GM19238 (cell line): Measurements from ENCODE around the gene CTXN1.
"Not testable (repeated sequence)": the region's sequence is repeated elsewhere in the genome, so short reads cannot be mapped to it uniquely, and the experiment has no call there.

Experiments used
- DNase-seq: peaks from one replicate; pipeline ENCODE4 v3.0.0; 2011; ENCODE audit warnings: low spot score; ENCODE audit not compliant: insufficient read length

CTXN1 gene

DNA sequence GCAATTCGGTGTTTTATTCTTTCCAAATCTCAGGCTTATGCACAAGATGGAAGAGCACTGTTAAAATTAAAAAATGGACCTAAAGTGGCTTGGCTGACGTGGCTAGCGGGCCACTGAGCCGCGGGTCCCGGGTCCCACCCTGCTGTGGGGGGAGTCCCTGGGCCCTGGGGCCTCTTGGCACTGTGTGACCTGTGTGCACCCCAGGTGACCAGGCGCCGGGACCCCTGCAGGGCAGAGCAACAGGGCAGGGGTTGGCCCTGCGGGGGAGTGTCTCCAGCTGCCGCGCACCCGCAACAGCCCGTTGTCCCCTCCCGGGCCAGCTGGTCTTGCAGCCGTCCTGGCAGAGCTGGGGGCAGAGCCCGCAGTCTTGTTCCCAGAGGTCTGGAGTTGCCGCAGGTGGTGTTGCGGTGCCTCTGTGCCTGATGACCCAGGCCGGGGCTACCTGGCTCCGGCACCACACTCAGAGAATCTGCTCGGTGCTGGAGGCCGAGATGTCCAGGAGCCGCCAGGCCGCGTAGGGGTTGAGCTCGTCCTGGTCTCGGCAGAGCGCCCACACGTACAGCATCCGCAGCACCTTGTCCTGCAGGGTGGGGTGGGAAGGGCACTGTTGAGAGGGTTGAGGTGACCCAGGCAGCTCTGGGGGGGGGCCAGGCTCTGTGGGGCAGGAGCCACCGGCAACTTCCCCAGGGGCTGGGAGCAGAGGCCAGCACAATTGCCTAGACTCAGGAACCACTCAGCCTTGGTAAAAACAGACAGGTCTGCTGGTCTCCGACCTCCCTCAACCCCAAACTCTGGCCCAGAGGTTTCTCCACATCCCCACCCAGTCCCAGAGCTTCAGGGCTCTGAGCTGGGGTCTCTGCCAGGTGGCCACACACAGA is 1.0 kb upstream of the CTXN1 start:
- no peak for DNase-seq

DNA sequence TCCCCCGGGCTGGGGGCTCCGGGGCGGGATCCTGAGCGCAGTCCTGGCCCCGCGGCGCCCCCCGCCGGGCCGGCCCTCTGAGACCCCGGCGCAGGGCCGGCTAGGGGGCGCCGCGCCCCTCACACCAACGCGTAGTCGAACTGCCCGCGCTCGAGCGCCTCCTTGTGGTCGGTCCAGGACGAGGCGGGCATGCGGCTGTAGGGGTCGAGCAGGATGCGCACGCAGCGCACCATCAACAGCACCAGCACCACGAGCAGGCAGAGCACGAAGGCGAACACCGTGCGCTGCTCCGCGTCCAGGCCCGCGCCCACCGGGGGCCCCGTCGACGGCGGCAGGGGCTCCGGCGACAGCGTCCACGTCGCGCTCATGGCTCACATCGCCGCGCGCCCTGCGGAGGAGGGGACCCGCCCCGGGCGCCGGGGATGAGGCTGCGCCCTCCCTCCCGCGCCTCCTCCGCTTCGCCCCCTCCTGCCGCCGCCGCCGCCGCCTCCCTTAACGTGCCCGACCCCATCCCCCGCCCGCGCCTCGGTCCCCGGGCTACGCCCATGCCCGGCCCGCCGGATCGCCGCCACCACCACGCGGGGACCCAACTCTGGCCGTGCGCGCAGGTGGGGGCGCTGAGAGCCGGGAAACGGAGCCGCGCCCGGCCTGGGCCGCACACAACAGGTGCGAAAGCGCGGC is 624 bp downstream of the CTXN1 start:
- peak; percentile 92 for DNase-seq

DNA sequence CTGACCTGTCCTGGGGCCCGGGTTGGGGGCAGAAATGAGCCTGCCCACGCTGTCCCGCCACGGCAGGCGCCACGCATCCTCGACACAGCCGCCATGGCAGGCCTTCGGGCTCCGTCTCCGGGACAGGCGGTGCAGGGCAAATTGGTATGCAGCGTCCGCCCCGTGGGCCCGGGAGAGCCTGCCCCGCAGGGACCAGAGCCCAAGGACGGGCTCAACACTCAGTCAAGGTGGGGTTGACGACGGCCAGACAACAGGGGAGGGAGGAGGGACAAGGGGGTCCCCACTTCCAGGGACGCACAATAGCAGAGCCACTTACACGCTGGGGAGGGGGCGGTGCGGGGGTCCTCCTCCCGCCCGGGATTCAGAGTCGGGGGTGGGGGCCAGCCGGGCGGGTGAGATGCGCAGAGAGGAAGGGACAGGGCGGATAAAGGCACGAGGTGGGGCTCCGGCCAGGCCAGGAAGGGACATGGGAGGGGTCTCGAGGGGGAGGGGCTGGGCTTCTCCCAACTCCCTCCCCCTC is 1.2 kb downstream of the CTXN1 start:
- no peak for DNase-seq

DNA sequence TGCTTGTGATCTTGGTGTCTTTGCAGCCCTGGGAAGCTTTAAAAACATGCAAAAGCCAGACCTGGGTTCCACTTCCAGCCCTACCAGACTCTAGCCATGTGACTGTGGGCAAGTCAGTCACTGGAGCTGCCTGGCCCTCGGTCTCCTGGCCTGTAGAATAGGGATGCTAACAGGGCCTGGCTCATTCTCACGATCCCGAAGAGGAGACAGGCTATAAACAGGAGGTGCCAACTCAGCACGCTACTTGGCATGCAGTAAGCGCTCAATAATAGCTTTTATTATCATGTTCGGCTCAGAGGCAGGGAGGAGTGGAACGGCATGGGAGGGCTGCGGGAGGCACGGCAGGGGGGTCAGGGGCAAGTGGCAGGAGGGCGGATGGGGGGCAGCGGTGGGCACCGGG is 1.7 kb downstream of the CTXN1 start:
- DNase-seq, result no peak

DNA sequence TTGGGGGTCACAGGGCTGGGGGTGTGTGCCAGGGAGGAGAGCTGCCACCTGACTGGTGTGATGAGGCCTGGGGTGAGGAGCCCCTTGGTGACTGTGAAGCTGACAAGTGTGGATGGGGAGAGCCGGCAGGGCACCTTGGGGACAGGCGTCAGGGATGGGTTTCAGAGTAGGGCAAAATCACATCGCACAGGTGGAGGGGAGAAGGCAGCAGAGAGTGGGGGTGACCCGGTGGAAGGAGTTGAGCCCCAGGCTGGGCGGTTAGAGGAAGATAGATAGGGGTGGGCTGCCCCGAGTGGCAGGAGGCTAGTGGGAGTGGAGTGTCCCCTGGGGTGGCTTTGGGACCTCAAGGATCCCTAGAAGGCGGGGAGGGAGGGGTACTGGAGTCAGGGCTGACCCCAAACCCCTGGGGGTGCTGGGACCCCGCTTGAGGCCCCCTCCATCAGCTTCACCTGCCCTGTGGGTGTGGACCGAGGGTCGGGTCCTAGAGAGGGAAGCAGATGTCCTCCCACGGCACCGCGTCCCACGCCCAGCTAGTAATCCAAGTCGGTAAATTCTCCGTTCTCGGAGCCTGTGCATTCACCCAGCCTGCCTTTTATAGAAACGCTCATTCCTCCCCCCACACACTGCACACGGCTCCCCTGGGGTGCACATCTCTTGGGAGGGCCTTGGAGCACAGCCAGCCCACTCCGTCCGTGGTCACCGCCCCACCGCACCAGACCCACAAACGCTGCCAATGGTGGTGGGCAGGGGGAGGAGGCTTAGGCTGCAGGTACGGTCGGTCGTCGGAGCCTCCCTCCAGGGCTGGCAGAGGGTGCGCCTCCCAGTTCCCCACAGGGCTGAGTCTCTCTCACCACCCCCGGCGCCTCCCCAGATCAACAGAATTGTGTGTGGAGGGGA is 2.4 kb downstream of the CTXN1 start:
- DNase-seq, result no peak

DNA sequence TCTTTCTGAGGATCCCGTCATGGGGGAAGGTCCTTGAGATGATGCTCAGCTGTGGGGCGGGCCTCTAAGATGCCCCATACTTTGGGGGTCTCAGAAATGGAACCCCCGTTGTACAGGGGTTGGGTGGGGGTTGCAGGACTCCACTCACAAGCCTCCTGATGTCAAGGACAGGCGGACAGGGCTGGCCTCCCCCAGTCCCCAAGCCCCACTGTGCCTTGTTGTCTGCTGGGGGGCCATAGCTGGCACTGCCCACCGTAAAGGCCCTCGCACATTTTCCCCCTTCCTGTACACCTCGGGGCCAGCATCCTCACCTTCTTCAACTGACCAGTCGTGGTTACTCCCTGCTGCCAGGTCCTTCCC is 3.1 kb downstream of the CTXN1 start:
- no peak for DNase-seq

DNA sequence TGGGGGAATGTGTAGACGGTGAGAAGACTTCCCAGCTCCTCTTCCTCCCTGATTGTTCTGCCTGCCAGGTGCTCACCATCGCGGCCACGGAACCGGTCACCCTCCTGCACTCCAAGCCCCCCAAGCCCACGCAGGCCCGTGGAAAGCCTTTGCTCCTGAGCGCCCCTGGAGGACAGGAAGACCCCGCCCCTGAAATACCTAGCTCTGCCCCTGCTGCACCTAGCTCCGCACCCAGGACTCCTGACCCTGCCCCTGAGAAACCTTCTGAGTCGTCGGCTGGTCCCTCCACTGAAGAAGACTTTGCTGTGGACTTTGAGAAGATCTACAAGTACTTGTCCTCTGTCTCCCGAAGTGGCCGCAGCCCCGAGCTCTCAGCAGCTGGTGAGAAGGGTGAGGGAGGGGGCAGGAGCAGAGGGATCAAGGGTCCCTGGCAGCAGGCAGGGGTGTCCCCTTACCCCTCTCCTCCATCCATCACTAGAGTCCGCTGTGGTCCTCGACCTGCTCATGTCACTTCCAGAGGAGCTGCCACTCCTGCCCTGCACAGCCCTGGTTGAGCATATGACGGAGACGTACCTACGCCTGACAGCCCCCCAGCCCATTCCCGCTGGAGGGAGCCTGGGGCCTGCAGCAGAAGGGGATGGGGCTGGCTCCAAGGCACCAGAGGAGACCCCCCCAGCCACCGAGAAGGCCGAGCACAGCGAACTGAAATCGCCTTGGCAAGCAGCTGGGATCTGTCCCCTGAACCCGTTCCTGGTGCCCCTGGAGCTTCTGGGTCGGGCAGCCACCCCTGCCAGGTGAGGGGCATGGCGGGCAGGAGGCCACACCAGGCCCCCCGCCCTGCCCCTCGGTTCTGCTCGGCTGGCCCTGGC is 3.7 kb downstream of the CTXN1 start:
- no peak for DNase-seq

DNA sequence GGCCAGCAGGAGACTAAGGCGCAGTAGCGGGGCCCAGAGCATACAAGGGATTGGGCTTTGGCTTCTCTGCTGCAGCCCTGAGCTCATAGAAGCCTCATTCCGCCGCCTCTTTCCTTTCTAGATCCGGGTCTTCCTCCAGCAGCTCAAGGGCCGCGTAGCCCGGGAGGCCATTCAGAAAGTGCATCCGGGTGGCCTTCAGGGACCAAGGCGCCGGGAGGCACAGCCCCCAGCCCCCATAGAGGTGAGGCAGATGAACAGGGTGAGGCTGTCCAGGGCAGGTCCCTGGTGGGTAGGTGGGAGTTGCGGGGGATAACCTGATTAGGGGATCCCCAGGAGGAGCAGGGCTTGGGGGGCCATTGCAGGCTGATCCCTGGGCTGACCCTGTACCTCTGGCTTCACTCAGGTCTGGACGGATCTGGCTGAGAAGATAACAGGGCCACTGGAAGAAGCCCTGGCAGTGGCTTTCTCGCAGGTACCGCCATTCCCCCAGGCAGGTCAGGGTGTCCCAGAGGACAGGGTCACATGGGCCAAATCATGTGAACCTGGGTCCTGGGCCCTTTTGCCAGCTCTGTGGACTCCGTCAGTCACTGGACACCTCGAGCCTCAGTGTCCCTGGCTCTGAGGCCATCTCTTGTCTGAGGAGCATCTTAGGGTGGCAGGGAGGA is 4.5 kb downstream of the CTXN1 start:
- no peak for DNase-seq

DNA sequence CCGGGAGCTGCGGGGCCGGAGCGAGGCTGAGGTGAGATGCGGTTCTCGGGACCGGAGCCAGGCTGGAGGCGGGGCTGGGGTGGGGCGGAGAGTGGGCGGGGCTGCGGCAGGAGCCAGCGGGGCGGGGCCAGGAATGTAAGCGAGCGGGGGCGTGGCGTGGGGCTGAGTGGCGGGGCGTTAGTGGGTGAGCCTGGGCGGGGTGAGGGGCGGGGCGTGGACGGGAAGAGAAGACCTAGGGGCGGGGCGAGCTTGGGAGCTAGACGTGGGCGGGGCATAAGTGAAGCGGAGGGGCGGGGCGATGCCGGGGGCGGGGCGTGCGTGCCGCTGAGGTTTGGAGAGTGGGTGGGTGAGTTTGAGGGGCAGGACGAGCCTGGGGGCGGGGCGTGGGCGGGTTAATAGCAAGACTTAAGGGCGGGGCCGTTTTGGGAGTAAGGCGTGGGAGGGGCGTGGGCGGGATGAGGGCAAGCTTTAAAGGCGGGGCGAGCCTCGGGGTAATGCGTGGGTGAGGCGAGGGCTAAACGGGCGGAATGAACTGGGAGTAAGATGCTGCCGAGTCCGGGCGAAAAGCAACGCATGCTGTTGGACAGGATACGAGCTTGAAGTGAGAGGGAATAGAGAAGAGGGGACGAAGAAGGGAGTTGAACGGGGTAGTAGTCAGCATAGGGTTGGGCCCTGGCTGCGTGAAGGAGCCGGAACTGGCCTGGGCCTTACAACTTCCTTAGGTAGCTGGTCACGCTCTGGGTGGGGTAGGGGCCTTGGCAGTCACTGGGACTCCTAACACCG is 5.2 kb downstream of the CTXN1 start:
- peak; percentile 92 for DNase-seq

DNA sequence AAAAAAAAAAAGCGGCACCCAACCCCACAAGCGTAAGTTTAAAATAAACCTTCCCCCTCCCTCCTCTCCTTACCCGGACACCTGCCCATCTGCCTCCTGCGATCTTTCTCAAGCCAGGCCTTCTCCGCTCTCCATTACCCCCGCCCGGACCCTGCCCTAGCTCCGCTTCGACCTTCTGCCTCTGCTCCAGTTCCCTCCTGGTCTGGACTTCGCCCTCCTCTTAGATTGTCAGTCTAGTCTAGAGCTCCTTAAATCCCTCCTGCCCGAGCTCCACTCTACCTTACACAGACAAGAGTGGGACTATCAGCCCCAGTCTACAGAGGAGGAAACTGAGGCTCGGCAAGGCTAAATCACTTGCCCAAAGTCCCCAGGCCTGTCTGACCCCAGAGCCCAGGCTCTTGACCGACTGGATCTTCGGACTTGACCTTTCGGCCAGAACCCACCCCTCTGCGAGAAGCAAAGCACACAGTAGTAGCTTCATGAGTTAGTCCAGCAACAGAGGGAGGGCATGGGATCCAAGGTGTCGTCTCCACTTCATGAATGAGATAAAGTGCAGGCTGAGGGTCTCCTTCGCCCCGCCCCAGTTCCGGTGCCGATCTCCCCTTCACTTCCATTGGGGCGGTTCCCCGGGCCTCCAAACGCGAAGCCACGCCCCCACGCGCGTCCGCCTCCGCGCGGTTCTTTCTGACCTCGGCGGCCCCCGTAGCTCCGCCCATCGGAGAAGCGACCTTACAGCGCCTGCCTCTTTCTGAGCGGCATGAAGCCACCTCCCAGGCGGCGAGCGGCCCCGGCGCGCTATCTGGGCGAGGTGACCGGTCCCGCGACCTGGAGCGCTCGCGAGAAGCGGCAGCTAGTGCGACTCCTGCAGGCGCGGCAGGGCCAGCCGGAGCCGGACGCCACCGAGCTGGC is 6.1 kb downstream of the CTXN1 start, which contains the start of gene SNAPC2:
Gene SNAPC2, plus strand, starts transcription at position 729 of the 909 bp plus-strand sequence. Its CDS starts 29 bp downstream, at position 758.
- peak; percentile 97 for DNase-seq

DNA sequence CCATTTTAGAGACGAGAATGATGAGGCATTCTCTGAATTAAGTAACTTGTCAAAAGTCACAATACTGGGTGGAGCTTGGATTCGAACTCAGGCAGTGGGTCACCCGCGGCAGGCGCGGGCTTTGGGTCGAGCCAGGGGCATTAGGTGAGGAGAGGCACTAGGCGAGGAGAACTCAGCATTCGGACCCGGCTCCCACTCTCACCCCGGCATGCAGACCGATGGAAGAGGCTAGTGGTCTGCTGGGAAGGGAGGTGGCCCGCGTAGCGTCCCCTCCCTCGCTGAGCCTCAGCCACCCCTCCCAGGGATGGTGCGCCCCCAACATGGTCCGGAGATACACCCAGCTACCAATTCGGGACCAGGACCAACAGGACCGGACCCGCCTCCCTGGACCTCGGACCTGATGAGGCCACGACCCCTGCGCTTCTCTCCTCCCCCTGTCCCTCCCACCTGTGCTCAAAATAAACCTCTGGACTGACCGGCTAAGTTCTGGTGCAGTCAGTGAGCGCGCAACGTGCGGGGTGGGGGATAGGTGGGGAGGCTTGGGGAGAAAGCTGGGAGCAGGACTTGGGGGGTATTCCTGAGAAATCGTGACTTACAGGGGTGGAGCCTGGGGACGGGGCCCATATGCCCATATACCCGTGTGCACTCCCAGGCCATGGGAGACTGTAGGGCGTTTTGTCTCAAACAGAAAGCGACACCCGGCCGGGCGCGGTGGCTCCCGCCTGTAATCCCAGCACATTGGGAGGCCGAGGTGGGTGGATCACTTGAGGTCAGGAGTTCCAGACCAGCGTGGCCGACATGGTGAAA is 7.1 kb downstream of the CTXN1 start:
- DNase-seq, result no peak

DNA sequence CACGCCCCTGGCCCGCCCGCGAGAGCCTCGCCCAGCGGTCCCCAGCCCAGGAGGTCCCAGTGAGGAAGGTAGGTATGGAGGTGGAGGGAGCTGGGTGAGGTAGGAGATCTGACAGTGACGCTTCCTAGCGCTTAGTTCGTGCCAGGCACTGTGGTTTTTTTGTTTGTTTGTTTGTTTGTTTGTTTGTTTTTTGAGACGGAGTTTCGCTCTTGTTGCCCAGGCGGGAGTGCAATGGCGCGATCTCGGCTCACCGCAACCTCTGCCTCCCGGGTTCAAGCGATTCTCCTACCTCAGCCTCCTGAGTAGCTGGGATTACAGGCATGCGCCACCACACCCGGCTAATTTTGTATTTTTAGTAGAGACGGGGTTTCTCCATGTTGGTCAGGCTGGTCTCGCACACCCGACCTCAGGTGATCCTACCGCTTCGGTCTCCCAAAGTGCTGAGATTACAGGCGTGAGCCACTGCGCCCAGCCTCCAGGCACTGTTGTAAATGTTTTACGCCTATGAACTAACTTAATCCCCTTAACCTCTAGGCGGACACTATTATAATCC is 7.8 kb downstream of the CTXN1 start:
- not testable (repeated sequence) for DNase-seq

DNA sequence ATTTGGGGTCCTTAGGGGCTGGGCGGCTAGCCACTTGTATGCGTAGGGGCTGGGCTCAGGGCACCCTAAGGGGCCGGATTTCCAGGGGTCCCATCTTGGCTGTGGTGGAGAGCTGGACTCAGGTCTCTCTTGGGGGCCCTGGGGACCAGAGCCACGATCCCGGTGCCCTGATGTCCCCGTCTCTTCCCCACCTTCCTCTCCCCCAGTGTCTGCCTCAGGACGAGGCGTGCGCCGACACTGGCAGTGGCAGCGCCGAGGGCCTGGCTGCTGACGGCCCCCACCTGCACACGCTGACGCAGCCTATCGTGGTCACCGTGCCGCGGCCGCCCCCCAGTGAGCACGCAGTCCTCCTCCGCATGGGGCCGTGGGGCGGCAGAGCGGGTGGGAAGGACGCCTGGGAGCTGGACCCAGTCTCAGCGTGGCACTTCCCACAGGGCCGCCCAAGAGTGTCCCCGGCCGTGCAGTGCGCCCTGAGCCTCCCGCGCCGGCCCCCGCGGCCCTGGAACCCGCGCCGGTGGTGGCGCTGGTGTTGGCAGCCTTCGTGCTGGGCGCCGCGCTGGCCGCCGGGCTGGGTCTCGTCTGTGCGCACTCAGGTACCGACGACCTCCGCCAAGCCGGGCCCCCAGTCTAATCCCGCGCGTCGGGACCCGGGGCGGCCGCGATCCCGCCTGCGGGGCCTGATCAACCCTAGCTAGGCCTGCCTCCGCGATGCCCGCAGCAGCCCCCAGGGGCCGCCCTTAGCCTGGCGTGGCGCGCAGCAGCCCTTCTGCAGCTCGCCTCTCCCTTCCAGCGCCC is 8.5 kb downstream of the CTXN1 start:
- peak; percentile 71 for DNase-seq

DNA sequence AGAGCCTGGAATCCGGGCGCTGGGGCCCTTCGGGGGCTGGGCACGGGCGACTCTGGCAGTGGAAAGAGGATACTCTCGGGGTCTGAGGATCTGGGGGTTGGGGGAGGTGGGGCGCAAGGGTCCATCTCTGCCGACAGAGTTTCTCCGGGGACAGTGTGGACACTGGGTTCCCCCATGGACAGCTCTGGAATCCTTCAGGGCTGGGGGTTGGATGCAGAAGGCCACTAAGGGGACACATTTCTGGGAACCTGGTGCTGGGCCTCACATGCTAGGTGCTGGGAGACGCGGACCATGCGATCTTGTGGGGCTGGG is 9.0 kb downstream of the CTXN1 start:
- no peak for DNase-seq

DNA sequence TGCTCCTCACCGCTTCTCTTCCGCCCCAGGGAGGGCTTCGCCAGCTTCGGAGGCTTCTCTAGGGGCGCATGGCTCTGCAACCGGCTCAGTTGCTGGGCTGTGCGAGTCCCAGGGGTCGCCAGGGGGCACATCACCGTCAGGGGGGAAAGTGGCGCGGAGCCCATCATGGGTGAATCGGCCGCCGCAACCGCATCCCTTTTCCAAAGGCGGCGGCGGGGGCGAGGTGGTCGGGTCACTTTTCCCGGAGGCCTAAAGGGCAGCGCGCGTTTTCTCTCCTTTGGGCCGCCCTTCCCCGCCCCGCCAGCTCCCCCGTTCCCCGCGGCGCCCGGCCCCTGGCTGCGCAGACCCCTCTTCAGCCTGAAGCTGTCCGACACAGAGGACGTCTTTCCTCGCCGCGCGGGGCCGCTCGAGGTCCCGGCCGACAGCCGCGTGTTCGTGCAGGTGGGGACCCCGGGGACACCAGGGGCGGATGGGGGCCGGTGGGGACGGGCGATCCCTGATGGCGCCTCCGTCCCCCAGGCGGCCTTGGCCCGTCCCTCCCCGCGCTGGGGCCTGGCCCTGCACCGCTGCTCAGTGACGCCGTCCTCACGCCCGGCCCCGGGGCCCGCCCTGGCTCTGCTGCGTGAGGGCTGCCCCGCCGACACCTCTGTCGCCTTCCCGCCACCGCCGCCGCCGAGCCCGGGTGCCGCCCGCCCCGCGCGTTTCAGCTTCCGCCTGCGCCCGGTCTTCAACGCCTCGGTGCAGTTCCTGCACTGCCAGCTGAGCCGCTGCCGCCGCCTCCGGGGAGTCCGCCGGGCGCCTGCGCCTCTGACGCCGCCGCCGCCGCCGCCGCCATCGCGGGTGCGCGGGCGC is 9.6 kb downstream of the CTXN1 start:
- DNase-seq, result no peak
